ENCODE measurements around the gene RAB18. TPM values are rescaled to one million over a fixed set of nuclear protein-coding genes. Genes with fewer than 3 reads are reported as not detected.
"Not testable (repeated sequence)": the region's sequence is repeated elsewhere in the genome, so short reads cannot be mapped to it uniquely, and the experiment has no call there.

Gene RAB18
- 40.2 TPM for total RNA-seq

DNA sequence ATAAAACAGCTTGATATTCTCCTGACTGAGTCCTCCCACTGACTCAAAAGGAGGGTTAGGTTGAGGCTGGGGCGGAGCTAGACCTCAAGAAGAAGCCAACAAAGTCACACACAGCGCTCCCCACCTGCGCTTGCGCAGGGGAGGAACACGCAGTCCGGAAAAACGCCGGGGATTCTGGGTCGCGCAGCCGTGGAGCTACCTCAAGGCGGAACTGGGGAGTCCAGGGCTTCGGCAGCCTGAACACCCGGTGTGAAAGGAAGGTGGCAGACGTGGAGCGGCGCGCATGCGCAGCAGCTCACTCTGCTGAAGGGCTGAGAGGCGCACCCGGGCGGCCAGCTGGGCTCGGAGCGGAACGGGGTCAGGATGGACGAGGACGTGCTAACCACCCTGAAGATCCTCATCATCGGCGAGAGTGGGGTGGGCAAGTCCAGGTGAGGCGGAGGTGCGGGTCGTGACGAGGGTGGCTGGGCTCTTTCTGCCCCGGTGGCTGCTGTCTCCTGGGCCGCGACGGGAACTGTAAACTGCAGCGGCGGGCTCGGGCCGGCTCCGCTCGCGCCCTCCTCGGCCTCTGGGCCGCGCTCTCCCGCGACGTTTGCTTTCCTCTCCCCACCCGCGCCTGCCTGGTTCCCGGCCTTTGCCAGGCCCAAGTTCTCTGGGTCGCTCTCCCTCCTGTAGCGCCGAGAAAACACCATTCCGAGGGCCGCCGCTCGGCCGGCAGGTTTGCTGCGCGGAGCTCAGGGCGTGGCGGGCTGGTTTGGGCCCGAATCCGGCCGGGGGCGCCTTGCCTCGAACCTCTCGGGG lies at the start of gene RAB18:
RAB18 (plus strand) TSS at position 298 of the 801 bp plus-strand sequence; CDS start at position 364, 66 bp downstream.
- peaks cover 7 to 20% (median 18%) of the 10 kb centered on the region in 3 donors for H3K4me1 ChIP-seq (ENCODE audit: control insufficient read depth in 3 of 3, insufficient read depth in 3 of 3, low read length in 3 of 3)
- H3K9ac ChIP-seq (ENCODE audit: low read depth in 1 of 3, low read length in 3 of 3) = peak within 1 kb of the TSS; percentile 93 to 98 (median 96)
- peak within 1 kb of the TSS; percentile 91 for H3K27ac ChIP-seq (ENCODE audit: low read depth, low read length)
- no peaks in the 10 kb centered on the region for H3K9me3 ChIP-seq (ENCODE audit: control insufficient read depth in 3 of 3, low read length in 3 of 3)
- H3K36me3 ChIP-seq (ENCODE audit: control insufficient read depth in 3 of 3, insufficient read depth in 3 of 3, low read length in 3 of 3) = no peaks in the 10 kb centered on the region
- peak within 1 kb of the TSS; percentile 93 to 98 (median 94) for H3K4me3 ChIP-seq (ENCODE audit: low read length in 3 of 3)
- H3K27me3 ChIP-seq (ENCODE audit: control insufficient read depth in 3 of 3, insufficient read depth in 3 of 3, low read length in 3 of 3) = no peaks in the 10 kb centered on the region

DNA sequence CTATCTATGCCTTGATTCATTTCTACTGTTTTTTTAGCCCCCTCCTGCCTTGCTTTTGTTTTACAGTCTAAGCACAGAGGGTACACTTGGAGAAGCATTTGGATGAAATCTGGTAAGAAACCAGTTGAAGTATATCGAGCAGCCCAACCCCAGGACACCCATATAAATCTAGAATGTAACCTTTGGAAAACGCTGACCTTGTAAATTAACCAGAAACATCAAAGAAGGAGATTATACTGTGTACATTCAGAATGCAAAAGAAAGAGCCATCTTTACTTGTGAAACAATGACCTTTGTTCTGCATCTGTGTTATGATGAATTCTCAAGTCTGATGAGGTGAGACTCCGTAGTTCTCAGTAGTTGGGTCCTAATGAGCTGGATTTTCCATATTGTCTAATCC lies 49.3 kb upstream of the RAB18 start:
- Histone ChIP-seq H3K9me3 (ENCODE audit: control insufficient read depth in 3 of 3, low read length in 3 of 3) (no peaks in the 10 kb centered on the region), H3K27ac (ENCODE audit: low read depth, low read length) (no peak overlapping the region), H3K9ac (ENCODE audit: low read depth in 1 of 3, low read length in 3 of 3) (no peak overlapping the region)

DNA sequence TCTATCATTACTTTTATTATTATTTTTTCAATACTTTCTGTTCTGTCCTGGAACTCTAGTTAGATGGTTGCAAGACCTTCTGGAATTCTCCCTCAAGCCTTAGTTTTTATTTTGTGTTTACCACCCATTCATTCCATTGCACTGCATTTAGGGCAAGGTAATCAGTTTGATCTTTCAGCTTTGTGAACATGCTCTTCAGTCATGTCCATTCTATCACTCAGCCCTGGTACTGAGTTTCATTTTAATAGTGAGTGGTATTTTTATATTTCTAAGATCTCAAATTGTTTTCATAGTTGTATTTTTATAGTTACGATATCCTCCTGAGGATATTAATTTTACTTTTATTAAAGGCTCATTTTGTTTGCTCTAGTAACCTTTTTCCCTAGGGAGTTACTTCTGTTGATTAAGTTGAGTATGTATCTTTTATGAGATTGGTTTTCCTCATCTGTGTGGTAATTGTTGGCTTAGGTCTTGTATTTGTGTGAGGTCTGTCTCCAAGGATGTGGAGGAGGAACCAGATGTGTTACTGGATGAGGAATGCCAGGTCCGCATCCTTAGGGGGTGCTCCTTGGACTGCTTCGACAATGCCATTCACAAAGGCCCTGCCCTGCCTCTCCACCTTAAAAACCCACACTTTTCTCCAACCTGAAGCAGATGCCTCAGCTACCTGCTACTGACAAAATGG lies 46.7 kb upstream of the RAB18 start:
- no peak overlapping the region for H3K4me3 ChIP-seq (ENCODE audit: low read length in 3 of 3)
- no peaks in the 10 kb centered on the region for H3K4me1 ChIP-seq (ENCODE audit: control insufficient read depth in 3 of 3, insufficient read depth in 3 of 3, low read length in 3 of 3)
- no peak overlapping the region for H3K27ac ChIP-seq (ENCODE audit: low read depth, low read length)
- no peaks in the 10 kb centered on the region for H3K36me3 ChIP-seq (ENCODE audit: control insufficient read depth in 3 of 3, insufficient read depth in 3 of 3, low read length in 3 of 3)
- H3K27me3 ChIP-seq (ENCODE audit: control insufficient read depth in 3 of 3, insufficient read depth in 3 of 3, low read length in 3 of 3) = no peaks in the 10 kb centered on the region
- H3K9me3 ChIP-seq (ENCODE audit: control insufficient read depth in 3 of 3, low read length in 3 of 3) = no peaks in the 10 kb centered on the region
- no peak overlapping the region for H3K9ac ChIP-seq (ENCODE audit: low read depth in 1 of 3, low read length in 3 of 3)

More for the DNA sequence above, 49.3 kb upstream of the RAB18 start:
- Histone ChIP-seq H3K36me3 (ENCODE audit: control insufficient read depth in 3 of 3, insufficient read depth in 3 of 3, low read length in 3 of 3) (no peaks in the 10 kb centered on the region), H3K4me1 (ENCODE audit: control insufficient read depth in 3 of 3, insufficient read depth in 3 of 3, low read length in 3 of 3) (no peaks in the 10 kb centered on the region), H3K27me3 (ENCODE audit: control insufficient read depth in 3 of 3, insufficient read depth in 3 of 3, low read length in 3 of 3) (no peaks in the 10 kb centered on the region), H3K4me3 (ENCODE audit: low read length in 3 of 3) (no peak overlapping the region)

DNA sequence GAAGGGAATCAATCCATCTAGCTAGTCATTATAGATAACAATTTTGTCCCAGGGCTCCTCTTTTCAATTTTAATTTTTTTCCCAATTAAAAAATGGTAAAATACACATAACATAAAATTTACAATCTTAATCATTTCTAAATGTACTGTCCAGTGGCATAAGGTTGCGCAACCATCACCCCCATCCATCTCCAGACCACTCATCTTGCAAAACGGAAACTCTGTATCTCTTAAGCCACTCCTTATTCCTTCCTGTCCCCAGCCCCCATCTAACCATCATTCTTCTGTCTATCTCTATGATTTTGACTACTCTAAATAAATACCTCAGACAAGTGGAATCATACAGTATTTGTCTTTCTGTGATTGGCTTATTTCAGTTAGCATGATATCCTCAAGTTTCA lies 46.1 kb upstream of the RAB18 start:
- Histone ChIP-seq H3K9me3 (ENCODE audit: control insufficient read depth in 3 of 3, low read length in 3 of 3) (no peaks in the 10 kb centered on the region), H3K27ac (ENCODE audit: low read depth, low read length) (no peak overlapping the region), H3K4me1 (ENCODE audit: control insufficient read depth in 3 of 3, insufficient read depth in 3 of 3, low read length in 3 of 3) (no peaks in the 10 kb centered on the region), H3K4me3 (ENCODE audit: low read length in 3 of 3) (no peak overlapping the region), H3K9ac (ENCODE audit: low read depth in 1 of 3, low read length in 3 of 3) (no peak overlapping the region), H3K27me3 (ENCODE audit: control insufficient read depth in 3 of 3, insufficient read depth in 3 of 3, low read length in 3 of 3) (no peaks in the 10 kb centered on the region), H3K36me3 (ENCODE audit: control insufficient read depth in 3 of 3, insufficient read depth in 3 of 3, low read length in 3 of 3) (no peaks in the 10 kb centered on the region)

DNA sequence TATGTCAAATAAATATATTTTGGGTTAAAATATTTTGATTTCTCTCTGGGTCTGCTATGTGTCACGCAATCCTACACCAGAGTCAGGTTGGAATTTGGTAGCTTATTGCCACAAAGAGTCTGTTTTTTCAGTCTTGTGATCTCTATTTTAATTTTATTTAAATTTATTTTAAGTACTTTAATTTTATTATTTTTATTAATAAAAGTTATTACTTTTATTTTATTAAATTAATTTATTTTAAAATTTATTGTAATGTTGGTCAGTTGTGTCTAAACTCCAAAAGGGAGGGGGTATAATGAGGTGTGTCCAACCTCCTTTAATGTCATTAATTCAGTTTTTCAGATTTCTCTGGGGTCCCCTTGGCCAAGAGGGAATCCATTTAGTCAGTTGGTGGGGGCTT lies 42.8 kb upstream of the RAB18 start:
- Histone ChIP-seq H3K9me3 (ENCODE audit: control insufficient read depth in 3 of 3, low read length in 3 of 3) (no peaks in the 10 kb centered on the region), H3K9ac (ENCODE audit: low read depth in 1 of 3, low read length in 3 of 3) (no peak overlapping the region), H3K27ac (ENCODE audit: low read depth, low read length) (no peak overlapping the region), H3K4me1 (ENCODE audit: control insufficient read depth in 3 of 3, insufficient read depth in 3 of 3, low read length in 3 of 3) (no peaks in the 10 kb centered on the region), H3K4me3 (ENCODE audit: low read length in 3 of 3) (no peak overlapping the region), H3K36me3 (ENCODE audit: control insufficient read depth in 3 of 3, insufficient read depth in 3 of 3, low read length in 3 of 3) (no peaks in the 10 kb centered on the region), H3K27me3 (ENCODE audit: control insufficient read depth in 3 of 3, insufficient read depth in 3 of 3, low read length in 3 of 3) (no peaks in the 10 kb centered on the region)

DNA sequence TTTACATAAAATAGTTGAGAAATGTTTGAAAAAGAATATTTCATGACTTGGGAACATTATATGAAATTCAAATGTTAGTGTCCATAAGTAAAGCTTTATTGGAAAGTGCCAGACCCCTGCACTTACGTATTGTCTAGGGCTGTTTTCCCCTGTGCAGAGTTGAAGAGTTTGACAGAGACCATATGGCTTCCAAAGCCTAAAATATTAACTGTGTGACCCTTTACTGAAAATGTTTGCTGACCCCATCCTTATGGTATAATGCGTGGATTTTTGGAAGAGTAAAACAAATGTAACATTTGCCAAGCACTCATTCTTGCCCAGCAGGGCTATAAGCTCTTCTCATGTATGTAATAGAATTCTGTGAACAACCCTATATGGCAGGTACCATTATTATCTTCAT lies 40.1 kb upstream of the RAB18 start:
- Histone ChIP-seq H3K27me3 (ENCODE audit: control insufficient read depth in 3 of 3, insufficient read depth in 3 of 3, low read length in 3 of 3) (no peaks in the 10 kb centered on the region), H3K9me3 (ENCODE audit: control insufficient read depth in 3 of 3, low read length in 3 of 3) (no peaks in the 10 kb centered on the region), H3K36me3 (ENCODE audit: control insufficient read depth in 3 of 3, insufficient read depth in 3 of 3, low read length in 3 of 3) (no peaks in the 10 kb centered on the region), H3K27ac (ENCODE audit: low read depth, low read length) (no peak overlapping the region), H3K4me1 (ENCODE audit: control insufficient read depth in 3 of 3, insufficient read depth in 3 of 3, low read length in 3 of 3) (no peaks in the 10 kb centered on the region), H3K9ac (ENCODE audit: low read depth in 1 of 3, low read length in 3 of 3) (no peak overlapping the region), H3K4me3 (ENCODE audit: low read length in 3 of 3) (no peak overlapping the region)

DNA sequence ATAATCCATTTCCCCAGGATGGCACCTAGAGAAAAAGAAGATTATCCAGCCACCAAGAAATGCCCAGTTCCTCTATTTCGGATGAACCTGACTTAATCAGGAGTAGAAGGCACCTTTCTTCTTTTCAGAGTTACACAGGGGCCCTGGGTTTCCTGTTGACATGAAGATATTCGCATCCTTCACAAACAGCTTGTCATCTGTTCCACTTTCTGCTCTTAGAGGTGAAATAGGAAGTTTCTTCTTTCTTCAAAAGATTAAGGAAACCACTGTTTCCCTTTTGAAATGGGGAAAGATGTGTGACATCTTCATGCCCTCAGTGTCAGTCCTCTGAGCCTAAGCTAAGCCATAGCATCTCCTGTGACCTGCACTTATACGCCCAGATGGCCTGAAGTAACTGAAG lies 39.1 kb upstream of the RAB18 start:
- Histone ChIP-seq H3K36me3 (ENCODE audit: control insufficient read depth in 3 of 3, insufficient read depth in 3 of 3, low read length in 3 of 3) (no peaks in the 10 kb centered on the region), H3K27me3 (ENCODE audit: control insufficient read depth in 3 of 3, insufficient read depth in 3 of 3, low read length in 3 of 3) (no peaks in the 10 kb centered on the region), H3K9me3 (ENCODE audit: control insufficient read depth in 3 of 3, low read length in 3 of 3) (no peaks in the 10 kb centered on the region), H3K27ac (ENCODE audit: low read depth, low read length) (no peak overlapping the region), H3K4me1 (ENCODE audit: control insufficient read depth in 3 of 3, insufficient read depth in 3 of 3, low read length in 3 of 3) (no peaks in the 10 kb centered on the region), H3K4me3 (ENCODE audit: low read length in 3 of 3) (no peak overlapping the region), H3K9ac (ENCODE audit: low read depth in 1 of 3, low read length in 3 of 3) (no peak overlapping the region)

DNA sequence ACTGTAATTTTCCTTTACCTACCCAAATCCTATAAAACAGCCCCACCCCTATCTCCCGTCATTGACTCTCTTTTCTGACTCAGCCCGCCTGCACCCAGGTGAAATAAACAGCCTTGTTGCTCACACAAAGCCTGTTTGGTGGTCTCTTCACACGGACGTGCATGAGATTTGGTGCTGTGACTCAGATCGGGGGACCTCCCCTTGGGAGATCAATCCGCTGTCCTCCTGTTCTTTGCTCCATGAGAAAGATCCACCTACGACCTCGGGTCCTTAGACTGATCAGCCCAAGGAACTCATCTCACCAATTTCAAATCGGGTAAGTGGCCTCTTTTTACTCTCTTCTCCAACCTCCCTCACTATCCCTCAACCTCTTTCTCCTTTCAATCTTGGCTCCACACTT lies 38.5 kb upstream of the RAB18 start:
- H3K27ac ChIP-seq (ENCODE audit: low read depth, low read length); H3K9ac ChIP-seq (ENCODE audit: low read depth in 1 of 3, low read length in 3 of 3); H3K9me3 ChIP-seq (ENCODE audit: control insufficient read depth in 3 of 3, low read length in 3 of 3); H3K4me3 ChIP-seq (ENCODE audit: low read length in 3 of 3); H3K4me1 ChIP-seq (ENCODE audit: control insufficient read depth in 3 of 3, insufficient read depth in 3 of 3, low read length in 3 of 3); H3K27me3 ChIP-seq (ENCODE audit: control insufficient read depth in 3 of 3, insufficient read depth in 3 of 3, low read length in 3 of 3); H3K36me3 ChIP-seq (ENCODE audit: control insufficient read depth in 3 of 3, insufficient read depth in 3 of 3, low read length in 3 of 3): not testable (repeated sequence)

DNA sequence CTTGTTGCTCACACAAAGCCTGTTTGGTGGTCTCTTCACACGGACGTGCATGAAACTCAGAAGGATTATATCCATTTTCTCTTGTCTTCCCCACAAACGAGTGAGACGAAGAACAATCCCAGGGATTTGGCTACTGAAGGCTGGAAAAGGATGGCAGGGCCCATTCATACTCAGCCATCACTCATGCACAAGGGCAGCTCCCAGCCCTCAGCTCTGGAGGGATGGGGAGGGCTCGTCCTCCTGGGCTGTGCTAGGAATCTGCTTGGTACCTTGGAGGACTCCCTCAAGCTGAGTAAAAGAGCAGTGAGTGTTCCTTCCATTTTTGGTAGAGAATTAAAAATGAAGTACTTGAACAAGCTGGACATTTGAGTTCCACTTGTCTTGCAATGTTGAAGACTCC lies 33.2 kb upstream of the RAB18 start:
- Histone ChIP-seq H3K27me3 (ENCODE audit: control insufficient read depth in 3 of 3, insufficient read depth in 3 of 3, low read length in 3 of 3) (no peaks in the 10 kb centered on the region), H3K4me3 (ENCODE audit: low read length in 3 of 3) (no peak overlapping the region), H3K27ac (ENCODE audit: low read depth, low read length) (no peak overlapping the region)

DNA sequence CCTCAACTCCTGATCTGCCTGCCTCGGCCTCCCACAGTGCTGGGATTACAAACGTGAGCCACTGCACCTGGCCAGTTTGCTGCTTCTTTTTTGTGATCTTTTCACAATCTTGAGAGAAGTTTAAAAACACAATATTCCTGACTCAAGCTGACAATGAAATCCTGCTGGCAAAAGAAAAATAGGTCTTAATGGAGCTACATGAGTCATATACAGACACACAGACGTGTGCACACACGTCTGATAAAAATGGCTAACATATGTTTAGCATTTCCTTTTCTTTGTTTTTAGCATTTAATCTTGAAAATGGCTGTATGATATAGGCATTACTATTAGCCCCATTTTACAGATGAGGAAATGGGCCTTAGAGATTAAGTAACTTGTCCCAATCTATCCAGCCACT lies 29.4 kb upstream of the RAB18 start:
- no peak overlapping the region for H3K4me3 ChIP-seq (ENCODE audit: low read length in 3 of 3)
- no peaks in the 10 kb centered on the region for H3K27me3 ChIP-seq (ENCODE audit: control insufficient read depth in 3 of 3, insufficient read depth in 3 of 3, low read length in 3 of 3)
- no peak overlapping the region for H3K27ac ChIP-seq (ENCODE audit: low read depth, low read length)
- no peak overlapping the region for H3K9ac ChIP-seq (ENCODE audit: low read depth in 1 of 3, low read length in 3 of 3)
- no peaks in the 10 kb centered on the region for H3K4me1 ChIP-seq (ENCODE audit: control insufficient read depth in 3 of 3, insufficient read depth in 3 of 3, low read length in 3 of 3)
- H3K36me3 ChIP-seq (ENCODE audit: control insufficient read depth in 3 of 3, insufficient read depth in 3 of 3, low read length in 3 of 3) = no peaks in the 10 kb centered on the region
- H3K9me3 ChIP-seq (ENCODE audit: control insufficient read depth in 3 of 3, low read length in 3 of 3) = no peaks in the 10 kb centered on the region

More for the DNA sequence above, 33.2 kb upstream of the RAB18 start:
- no peaks in the 10 kb centered on the region for H3K4me1 ChIP-seq (ENCODE audit: control insufficient read depth in 3 of 3, insufficient read depth in 3 of 3, low read length in 3 of 3)
- no peak overlapping the region for H3K9ac ChIP-seq (ENCODE audit: low read depth in 1 of 3, low read length in 3 of 3)
- H3K36me3 ChIP-seq (ENCODE audit: control insufficient read depth in 3 of 3, insufficient read depth in 3 of 3, low read length in 3 of 3) = no peaks in the 10 kb centered on the region
- H3K9me3 ChIP-seq (ENCODE audit: control insufficient read depth in 3 of 3, low read length in 3 of 3) = no peaks in the 10 kb centered on the region
